ENCODE data around the gene CORT.
"Not testable (repeated sequence)": the region's sequence is repeated elsewhere in the genome, so short reads cannot be mapped to it uniquely, and the experiment has no call there.

The CORT gene

GRCh38 chr1:10438677-10439163 is 11.1 kb upstream of the CORT start:
- DNase-seq, result no peak

- no peak for DNase-seq
Measured at GRCh38 chr1:10440305-10440704, 9.5 kb upstream of the CORT start.

GRCh38 chr1:10440794-10441193 is 9.0 kb upstream of the CORT start:
- no peak for DNase-seq

GRCh38 chr1:10444248-10444647 is 5.6 kb upstream of the CORT start:
- no peak for DNase-seq

- no peak for DNase-seq
Measured at GRCh38 chr1:10444795-10445397, 4.9 kb upstream of the CORT start.

GRCh38 chr1:10446790-10447422 is 2.9 kb upstream of the CORT start:
- DNase-seq, result no peak

GRCh38 chr1:10450156-10450814 is 454 bp downstream of the CORT start:
- DNase-seq, result no peak

- no peak for DNase-seq
Measured at GRCh38 chr1:10450836-10451235, 1.0 kb downstream of the CORT start.

GRCh38 chr1:10451287-10451686 is 1.5 kb downstream of the CORT start:
- DNase-seq, result no peak

GRCh38 chr1:10456048-10456447 is 6.2 kb downstream of the CORT start:
- DNase-seq, result no peak

- DNase-seq, result no peak
Measured at GRCh38 chr1:10456661-10457060, 6.8 kb downstream of the CORT start.

GRCh38 chr1:10457462-10457861 is 7.6 kb downstream of the CORT start:
- DNase-seq, result not testable (repeated sequence)

- DNase-seq, result no peak
Measured at GRCh38 chr1:10457875-10458274, 8.0 kb downstream of the CORT start.

GRCh38 chr1:10459184-10459583 is 9.4 kb downstream of the CORT start:
- no peak for DNase-seq

GRCh38 chr1:10467078-10467477 is 17.2 kb downstream of the CORT start:
- no peak for DNase-seq

- no peak for DNase-seq
Measured at GRCh38 chr1:10470043-10470442, 20.2 kb downstream of the CORT start.

GRCh38 chr1:10471411-10472219 is 21.8 kb downstream of the CORT start:
- DNase-seq, result peak in 1 of 51 donors; percentile 38

GRCh38 chr1:10472220-10473144 is 22.7 kb downstream of the CORT start, which contains the start of gene DFFA:
Gene DFFA (minus strand): TSS chr1:10472529. CDS start chr1:10472458, 71 bp downstream.
- peak; percentile 50 to 96 (median 89) for DNase-seq

GRCh38 chr1:10473145-10473765 is 23.4 kb downstream of the CORT start:
- DNase-seq, result no peak

GRCh38 chr1:10474309-10474612 is 24.4 kb downstream of the CORT start:
- not testable (repeated sequence) for DNase-seq

Data from hypothalamus (tissue), 51 donors.